Measurements from ENCODE around the gene LDLRAD4.
"Not testable (repeated sequence)": the region's sequence is repeated elsewhere in the genome, so short reads cannot be mapped to it uniquely, and the experiment has no call there.

The LDLRAD4 gene

DNA sequence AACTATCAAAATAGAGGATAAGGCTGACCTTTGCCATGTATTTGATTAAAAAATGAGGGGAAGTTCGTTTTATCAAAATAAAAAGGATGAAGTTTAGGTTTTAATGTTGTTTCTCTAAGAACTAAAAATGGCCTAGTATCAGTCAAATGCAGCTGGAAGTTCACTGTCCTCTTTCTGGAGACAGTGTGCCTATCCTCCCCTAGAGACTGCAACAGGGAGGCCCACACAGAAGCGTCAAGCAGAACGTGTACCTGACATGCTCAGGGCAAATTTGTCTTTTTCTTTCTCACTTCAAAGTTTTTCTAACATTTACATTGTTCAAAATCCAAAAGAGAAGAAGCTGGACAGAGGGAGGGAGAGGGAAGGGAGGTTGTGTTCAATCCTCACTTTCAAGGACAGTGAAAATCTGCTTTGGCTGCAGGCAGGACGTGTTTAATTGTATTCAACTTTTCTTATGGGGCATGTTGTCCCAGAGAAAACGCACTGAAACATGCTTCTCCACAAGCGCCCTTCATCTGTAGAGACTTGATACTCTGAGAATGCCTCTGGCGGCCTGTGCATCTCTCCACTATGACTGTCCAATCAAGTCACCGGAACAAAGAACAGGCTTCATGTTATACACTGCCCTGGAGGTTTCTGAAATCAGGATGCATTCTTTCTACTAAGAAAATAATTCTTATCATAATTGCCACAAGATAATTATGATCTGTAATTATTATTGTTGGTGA is 442.7 kb downstream of the LDLRAD4 start:
- H3K27ac ChIP-seq (ENCODE audit: low read length) = no peak overlapping the region
- no peak overlapping the region for H3K9ac ChIP-seq (ENCODE audit: low read depth, low read length)
- H3K27me3 ChIP-seq (ENCODE audit: insufficient read depth, low read length) = no peaks in the 10 kb centered on the region
- no peaks in the 10 kb centered on the region for H3K9me3 ChIP-seq (ENCODE audit: insufficient read depth, low read depth, low read length)
- peaks cover 10% of the 10 kb centered on the region; the same call in 1 of the 2 replicates for H3K36me3 ChIP-seq (ENCODE audit: insufficient read depth, low read depth, low read length)
- H3K4me3 ChIP-seq (ENCODE audit: low read length) = no peak overlapping the region
- H3K4me1 ChIP-seq (ENCODE audit: insufficient read depth, low read length) = no peaks in the 10 kb centered on the region

GRCh38 chr18:13661779-13662256 is 443.3 kb downstream of the LDLRAD4 start:
- H3K36me3 ChIP-seq (ENCODE audit: insufficient read depth, low read depth, low read length) = peaks cover 13% of the 10 kb centered on the region; the same call in 1 of the 2 replicates
- no peak overlapping the region for H3K9ac ChIP-seq (ENCODE audit: low read depth, low read length)
- H3K27ac ChIP-seq (ENCODE audit: low read length) = no peak overlapping the region
- H3K4me1 ChIP-seq (ENCODE audit: insufficient read depth, low read length) = no peaks in the 10 kb centered on the region
- H3K9me3 ChIP-seq (ENCODE audit: insufficient read depth, low read depth, low read length) = no peaks in the 10 kb centered on the region
- H3K4me3 ChIP-seq (ENCODE audit: low read length) = no peak overlapping the region
- no peaks in the 10 kb centered on the region for H3K27me3 ChIP-seq (ENCODE audit: insufficient read depth, low read length)

DNA sequence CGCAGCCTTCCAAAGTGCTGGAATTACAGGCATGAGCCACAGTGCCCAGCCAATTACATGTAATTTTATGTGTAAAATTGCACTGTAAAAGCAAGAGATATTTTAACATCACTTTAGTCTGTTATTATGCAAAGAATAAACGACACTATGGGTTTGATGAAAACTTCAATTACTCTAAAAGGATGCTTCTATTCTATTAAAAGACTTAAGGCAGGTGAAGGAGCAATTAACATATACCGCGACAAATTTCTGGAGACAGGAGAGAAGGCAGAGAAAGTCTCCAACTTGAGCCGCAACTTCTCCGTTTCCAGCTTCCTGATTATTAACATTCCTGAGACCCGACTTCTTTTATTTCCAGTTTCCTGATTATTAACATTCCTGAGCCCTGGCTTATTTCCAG is 454.1 kb downstream of the LDLRAD4 start:
- Histone ChIP-seq H3K27ac (ENCODE audit: low read length) (no peak overlapping the region), H3K36me3 (ENCODE audit: insufficient read depth, low read depth, low read length) (no peaks in the 10 kb centered on the region)

GRCh38 chr18:13676471-13676870 is 457.9 kb downstream of the LDLRAD4 start:
- Histone ChIP-seq H3K9me3 (ENCODE audit: insufficient read depth, low read depth, low read length) (peaks cover 11% of the 10 kb centered on the region; the same call in 1 of the 2 replicates), H3K36me3 (ENCODE audit: insufficient read depth, low read depth, low read length) (peaks cover 2% of the 10 kb centered on the region; the same call in 1 of the 2 replicates), H3K4me1 (ENCODE audit: insufficient read depth, low read length) (no peaks in the 10 kb centered on the region), H3K27ac (ENCODE audit: low read length) (no peak overlapping the region), H3K27me3 (ENCODE audit: insufficient read depth, low read length) (no peaks in the 10 kb centered on the region), H3K9ac (ENCODE audit: low read depth, low read length) (no peak overlapping the region), H3K4me3 (ENCODE audit: low read length) (no peak overlapping the region)

More for the DNA sequence above, 454.1 kb downstream of the LDLRAD4 start:
- H3K9ac ChIP-seq (ENCODE audit: low read depth, low read length) = no peak overlapping the region
- H3K4me1 ChIP-seq (ENCODE audit: insufficient read depth, low read length) = no peaks in the 10 kb centered on the region
- no peak overlapping the region for H3K4me3 ChIP-seq (ENCODE audit: low read length)
- no peaks in the 10 kb centered on the region for H3K27me3 ChIP-seq (ENCODE audit: insufficient read depth, low read length)
- H3K9me3 ChIP-seq (ENCODE audit: insufficient read depth, low read depth, low read length) = peaks cover 11% of the 10 kb centered on the region; the same call in 1 of the 2 replicates

DNA sequence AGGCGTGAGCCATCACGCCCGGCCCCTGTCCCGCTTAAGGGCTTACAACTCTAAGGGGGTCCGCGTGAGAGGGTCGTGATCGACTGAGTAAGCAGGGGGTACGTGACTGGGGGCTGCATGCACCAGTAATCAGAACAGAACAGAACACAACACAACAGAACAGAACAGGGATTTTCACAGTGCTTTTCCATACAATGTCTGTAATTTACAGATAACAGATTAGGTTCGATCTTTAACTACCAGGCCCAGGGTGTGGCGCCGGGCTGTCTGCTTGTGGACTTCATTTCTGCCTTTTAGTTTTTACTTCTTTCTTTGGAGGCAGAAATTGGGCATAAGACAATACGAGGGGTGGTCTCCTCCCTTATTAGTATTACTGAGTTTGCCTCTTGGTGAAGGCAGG is 458.8 kb downstream of the LDLRAD4 start:
- not testable (repeated sequence) for H3K36me3 ChIP-seq (ENCODE audit: insufficient read depth, low read depth, low read length); H3K4me1 ChIP-seq (ENCODE audit: insufficient read depth, low read length); H3K27ac ChIP-seq (ENCODE audit: low read length); H3K27me3 ChIP-seq (ENCODE audit: insufficient read depth, low read length); H3K4me3 ChIP-seq (ENCODE audit: low read length); H3K9ac ChIP-seq (ENCODE audit: low read depth, low read length)
- peaks cover 11% of the 10 kb centered on the region; the same call in 1 of the 2 replicates for H3K9me3 ChIP-seq (ENCODE audit: insufficient read depth, low read depth, low read length)

DNA sequence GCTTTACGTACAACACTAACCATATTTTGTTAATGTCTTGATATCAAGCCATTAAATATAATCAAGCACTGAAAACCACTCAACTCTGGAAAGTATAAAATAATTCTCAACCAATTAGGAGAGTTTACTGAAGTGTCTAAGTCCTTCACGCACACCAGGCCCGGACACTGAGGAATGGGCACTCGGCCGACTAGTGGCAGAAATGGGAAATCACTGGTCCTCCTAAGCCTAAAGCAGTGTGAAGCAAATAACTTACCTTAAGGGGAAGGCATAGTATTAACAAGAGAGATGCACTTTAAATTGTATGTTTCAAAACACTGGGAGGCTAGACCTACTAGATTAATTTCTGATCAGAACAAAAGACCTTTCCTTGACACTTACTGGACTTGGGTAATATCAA is 462.1 kb downstream of the LDLRAD4 start:
- Histone ChIP-seq H3K27ac (ENCODE audit: low read length) (no peak overlapping the region), H3K27me3 (ENCODE audit: insufficient read depth, low read length) (no peaks in the 10 kb centered on the region), H3K9me3 (ENCODE audit: insufficient read depth, low read depth, low read length) (peaks cover 7% of the 10 kb centered on the region; the same call in 1 of the 2 replicates), H3K9ac (ENCODE audit: low read depth, low read length) (no peak overlapping the region), H3K4me3 (ENCODE audit: low read length) (no peak overlapping the region), H3K4me1 (ENCODE audit: insufficient read depth, low read length) (no peaks in the 10 kb centered on the region), H3K36me3 (ENCODE audit: insufficient read depth, low read depth, low read length) (peaks cover 6% of the 10 kb centered on the region; the same call in 1 of the 2 replicates)

DNA sequence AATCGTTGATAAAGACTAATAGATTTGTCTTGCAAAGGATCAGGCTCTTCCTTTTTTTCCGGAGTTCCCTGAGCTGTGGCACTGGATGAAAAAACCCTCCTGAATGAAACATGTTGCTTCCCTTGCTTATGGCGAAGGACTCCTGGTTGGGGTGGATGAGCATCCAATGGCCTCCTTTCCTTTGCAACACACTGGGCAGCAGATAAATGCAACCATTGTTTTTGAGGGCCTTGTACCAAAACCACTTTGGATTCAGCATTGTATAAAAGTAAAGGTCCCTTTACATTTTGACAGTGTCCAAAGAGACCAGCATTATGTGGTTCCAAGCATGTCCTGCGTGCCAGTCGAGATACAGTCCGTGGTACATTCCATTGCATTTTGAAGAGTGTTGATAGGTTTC is 463.1 kb downstream of the LDLRAD4 start:
- Histone ChIP-seq H3K9ac (ENCODE audit: low read depth, low read length) (no peak overlapping the region), H3K27ac (ENCODE audit: low read length) (no peak overlapping the region), H3K4me3 (ENCODE audit: low read length) (no peak overlapping the region), H3K4me1 (ENCODE audit: insufficient read depth, low read length) (no peaks in the 10 kb centered on the region), H3K36me3 (ENCODE audit: insufficient read depth, low read depth, low read length) (peaks cover 6% of the 10 kb centered on the region; the same call in 1 of the 2 replicates), H3K27me3 (ENCODE audit: insufficient read depth, low read length) (no peaks in the 10 kb centered on the region), H3K9me3 (ENCODE audit: insufficient read depth, low read depth, low read length) (peaks cover under 1% of the 10 kb centered on the region; the same call in 1 of the 2 replicates)

DNA sequence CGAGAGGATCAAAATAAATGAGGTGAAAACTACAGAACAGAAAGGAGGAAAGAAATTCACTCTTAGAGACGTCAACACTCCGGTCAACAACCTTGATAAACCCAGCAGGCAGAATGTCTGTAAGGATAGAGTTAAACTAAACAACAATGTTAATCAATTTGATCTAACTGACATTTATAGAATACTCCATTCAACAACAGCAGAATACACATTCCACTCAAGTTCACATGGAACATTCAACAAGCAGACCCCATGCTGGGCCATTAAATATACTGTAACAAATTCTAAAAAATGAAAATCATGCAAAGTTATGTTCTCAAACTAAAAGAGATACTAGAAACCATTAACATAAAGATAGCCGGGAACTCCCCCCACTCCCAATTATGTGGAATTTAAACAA is 466.0 kb downstream of the LDLRAD4 start:
- Histone ChIP-seq H3K4me1 (ENCODE audit: insufficient read depth, low read length) (no peaks in the 10 kb centered on the region), H3K9me3 (ENCODE audit: insufficient read depth, low read depth, low read length) (no peaks in the 10 kb centered on the region), H3K4me3 (ENCODE audit: low read length) (no peak overlapping the region), H3K36me3 (ENCODE audit: insufficient read depth, low read depth, low read length) (peaks cover 6% of the 10 kb centered on the region; the same call in 1 of the 2 replicates), H3K27ac (ENCODE audit: low read length) (no peak overlapping the region), H3K9ac (ENCODE audit: low read depth, low read length) (no peak overlapping the region), H3K27me3 (ENCODE audit: insufficient read depth, low read length) (no peaks in the 10 kb centered on the region)

DNA sequence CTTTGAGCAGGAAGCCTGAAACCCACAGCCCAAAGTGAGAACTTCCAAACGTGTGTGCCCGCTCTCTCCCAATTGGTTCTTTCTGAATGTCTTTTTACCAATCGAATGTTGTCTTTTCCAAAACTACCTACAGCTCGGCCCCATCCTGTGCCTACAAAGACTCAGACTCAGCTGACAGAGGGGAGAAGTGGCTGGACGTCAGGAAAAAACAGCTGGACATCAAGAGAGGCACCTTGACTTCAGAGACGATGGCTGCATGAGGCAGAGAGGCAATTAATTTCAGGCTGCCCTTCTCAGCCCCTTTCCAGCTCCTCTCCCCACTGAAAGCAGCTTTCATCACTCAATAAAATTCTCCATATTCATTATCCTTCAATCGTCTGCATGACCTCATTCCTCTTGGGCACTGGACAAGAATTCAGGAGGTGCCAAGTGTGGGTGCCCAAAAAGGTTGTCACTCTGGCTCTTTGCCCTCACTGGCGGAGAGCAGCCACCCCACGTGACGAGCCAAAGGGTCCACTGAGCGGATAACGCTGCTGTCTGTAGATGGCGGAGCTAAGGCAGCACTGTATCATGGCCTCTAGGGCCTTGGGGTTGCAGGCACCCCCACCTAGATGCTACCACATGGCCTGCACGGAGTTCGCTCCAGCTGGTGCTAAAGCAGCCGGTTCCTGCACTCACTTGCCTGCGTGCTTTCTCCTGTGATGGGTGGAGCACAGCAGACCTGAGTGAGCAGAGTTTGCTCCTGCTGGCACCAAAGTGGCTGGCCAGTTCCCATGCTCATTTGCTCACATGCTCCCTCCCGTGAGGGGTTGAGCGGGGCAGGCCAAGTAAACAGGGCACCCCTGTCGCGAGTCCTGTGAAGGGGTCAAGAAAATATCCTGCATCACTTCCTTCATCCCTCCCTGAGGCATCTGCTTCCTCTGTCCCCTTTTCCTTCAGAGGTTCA is 469.9 kb downstream of the LDLRAD4 start:
- H3K4me3 ChIP-seq (ENCODE audit: low read length) = no peak overlapping the region
- no peaks in the 10 kb centered on the region for H3K36me3 ChIP-seq (ENCODE audit: insufficient read depth, low read depth, low read length)
- H3K9me3 ChIP-seq (ENCODE audit: insufficient read depth, low read depth, low read length) = no peaks in the 10 kb centered on the region
- no peaks in the 10 kb centered on the region for H3K4me1 ChIP-seq (ENCODE audit: insufficient read depth, low read length)
- no peak overlapping the region for H3K9ac ChIP-seq (ENCODE audit: low read depth, low read length)
- H3K27me3 ChIP-seq (ENCODE audit: insufficient read depth, low read length) = no peaks in the 10 kb centered on the region
- H3K27ac ChIP-seq (ENCODE audit: low read length) = no peak overlapping the region

DNA sequence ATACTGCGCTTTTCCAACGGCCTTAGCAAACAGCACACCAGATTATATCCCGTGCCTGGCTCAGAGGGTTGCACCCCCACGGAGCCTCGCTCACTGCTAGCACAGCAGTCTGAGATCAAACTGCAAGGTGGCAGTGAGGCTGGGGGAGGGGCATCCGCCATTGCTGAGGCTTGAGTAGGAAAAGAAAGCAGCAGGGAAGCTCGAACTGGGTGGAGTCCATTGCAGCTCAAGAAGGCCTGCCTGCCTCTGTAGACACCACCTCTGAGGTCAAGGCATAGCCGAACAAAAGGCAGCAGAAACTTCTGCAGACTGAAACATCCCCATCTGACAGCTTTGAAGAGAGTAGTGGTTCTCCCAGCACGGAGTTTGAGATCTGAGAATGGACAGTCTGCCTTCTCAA is 471.5 kb downstream of the LDLRAD4 start:
- not testable (repeated sequence) for H3K9ac ChIP-seq (ENCODE audit: low read depth, low read length); H3K9me3 ChIP-seq (ENCODE audit: insufficient read depth, low read depth, low read length); H3K36me3 ChIP-seq (ENCODE audit: insufficient read depth, low read depth, low read length)

DNA sequence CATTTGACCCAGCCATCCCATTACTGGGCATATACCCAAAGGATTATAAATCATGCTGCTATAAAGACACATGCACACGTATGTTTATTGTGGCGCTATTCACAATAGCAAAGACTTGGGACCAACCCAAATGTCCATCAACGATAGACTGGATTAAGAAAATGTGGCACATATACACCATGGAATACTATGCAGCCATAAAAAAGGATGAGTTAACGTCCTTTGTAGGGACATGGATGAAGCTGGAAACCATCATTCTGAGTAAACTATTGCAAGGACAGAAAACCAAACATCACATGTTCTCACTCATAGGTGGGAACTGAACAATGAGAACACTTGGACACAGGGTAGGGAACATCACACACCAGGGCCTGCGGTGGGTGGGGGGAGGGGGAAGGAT is 476.8 kb downstream of the LDLRAD4 start:
- not testable (repeated sequence) for H3K9me3 ChIP-seq (ENCODE audit: insufficient read depth, low read depth, low read length); H3K27me3 ChIP-seq (ENCODE audit: insufficient read depth, low read length); H3K9ac ChIP-seq (ENCODE audit: low read depth, low read length); H3K4me1 ChIP-seq (ENCODE audit: insufficient read depth, low read length); H3K4me3 ChIP-seq (ENCODE audit: low read length); H3K36me3 ChIP-seq (ENCODE audit: insufficient read depth, low read depth, low read length); H3K27ac ChIP-seq (ENCODE audit: low read length)

More for the DNA sequence above, 471.5 kb downstream of the LDLRAD4 start:
- not testable (repeated sequence) for H3K4me1 ChIP-seq (ENCODE audit: insufficient read depth, low read length); H3K27ac ChIP-seq (ENCODE audit: low read length); H3K27me3 ChIP-seq (ENCODE audit: insufficient read depth, low read length); H3K4me3 ChIP-seq (ENCODE audit: low read length)

All from iPS-20b (cell line).